ENCODE results near the gene ZBTB44.

GRCh38 chr11:130308886-130309285, 5.8 kb downstream of the ZBTB44 start:
- no peak for TF ChIP-seq CTCF (IDR thresholded peaks at IDR 0.05; ENCODE audit: borderline replicate concordance, extremely low read depth, low read length, poor library complexity, severe bottlenecking)
- TF ChIP-seq EZH2 (IDR thresholded peaks at IDR 0.05; ENCODE audit: borderline replicate concordance, low read depth, low read length, severe bottlenecking) = no peak

All from DND-41 (cell line).